GM13977 (cell line): ENCODE measurements around the gene BID.

Experiments
- DNase-seq: peaks from one replicate; pipeline ENCODE4 v3.0.0; 2012; ENCODE audit warnings: low spot score
- in situ Hi-C: fragments of 300-500 bp; cut with MboI; formaldehyde crosslinking; loops from one replicate; pipeline ENCODE4 v1.12.0; 2022; ENCODE audit warnings: low sequenced_read_pairs, low pct_unique_long_range_greater_than_20kb, mixed read lengths, inconsistent platforms; ENCODE audit not compliant: unreplicated experiment
- TF ChIP-seq, protein P1 (sequence below): IDR thresholded peaks from 2 replicates; pipeline ENCODE4 v1.5.1; 2012; ENCODE audit warnings: mild to moderate bottlenecking, control low read depth; ENCODE audit not compliant: insufficient read depth; ENCODE audit errors: extremely low read depth, missing control alignments

BID gene

DNA sequence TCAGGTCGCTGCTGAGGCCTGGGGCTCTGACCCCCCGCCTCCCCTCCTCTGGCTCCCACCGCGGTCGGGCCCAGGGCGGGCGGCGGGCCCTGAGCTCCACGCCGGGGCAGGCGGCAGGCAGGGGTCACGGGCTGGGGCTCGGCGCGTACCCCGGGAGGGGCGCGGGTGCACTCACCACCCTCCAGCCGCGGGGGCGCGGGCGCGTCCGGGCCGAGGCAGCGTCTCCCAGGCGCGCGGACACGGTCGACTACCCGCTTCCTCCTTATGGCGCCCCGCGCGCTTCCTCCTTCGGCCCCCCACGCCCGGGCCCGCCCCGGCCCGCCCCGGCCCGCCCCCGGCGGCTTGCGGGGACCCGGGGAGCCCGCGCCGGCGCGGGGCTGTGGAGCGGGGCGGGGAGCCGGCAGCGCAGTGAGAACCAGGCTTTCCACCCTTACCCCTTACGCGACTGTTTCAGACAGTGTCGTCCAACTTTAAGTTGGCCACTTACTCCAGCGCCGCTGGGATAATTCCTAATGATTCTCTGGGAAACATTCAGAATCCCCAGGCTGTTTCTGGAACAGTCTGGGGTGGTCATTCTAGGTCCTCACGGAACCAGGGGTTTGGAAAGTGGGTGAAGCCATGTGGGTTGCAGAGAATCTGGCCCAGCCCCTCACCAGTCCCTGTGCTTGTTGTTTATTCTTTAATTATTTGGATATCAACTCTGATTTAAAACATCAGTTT, at the start of gene BID:
TSS of gene BID (minus strand) at position 264 of the 720 bp plus-strand sequence. CDS start 24,353 bp downstream, outside the sequence.
- TF ChIP-seq, protein P1, sequence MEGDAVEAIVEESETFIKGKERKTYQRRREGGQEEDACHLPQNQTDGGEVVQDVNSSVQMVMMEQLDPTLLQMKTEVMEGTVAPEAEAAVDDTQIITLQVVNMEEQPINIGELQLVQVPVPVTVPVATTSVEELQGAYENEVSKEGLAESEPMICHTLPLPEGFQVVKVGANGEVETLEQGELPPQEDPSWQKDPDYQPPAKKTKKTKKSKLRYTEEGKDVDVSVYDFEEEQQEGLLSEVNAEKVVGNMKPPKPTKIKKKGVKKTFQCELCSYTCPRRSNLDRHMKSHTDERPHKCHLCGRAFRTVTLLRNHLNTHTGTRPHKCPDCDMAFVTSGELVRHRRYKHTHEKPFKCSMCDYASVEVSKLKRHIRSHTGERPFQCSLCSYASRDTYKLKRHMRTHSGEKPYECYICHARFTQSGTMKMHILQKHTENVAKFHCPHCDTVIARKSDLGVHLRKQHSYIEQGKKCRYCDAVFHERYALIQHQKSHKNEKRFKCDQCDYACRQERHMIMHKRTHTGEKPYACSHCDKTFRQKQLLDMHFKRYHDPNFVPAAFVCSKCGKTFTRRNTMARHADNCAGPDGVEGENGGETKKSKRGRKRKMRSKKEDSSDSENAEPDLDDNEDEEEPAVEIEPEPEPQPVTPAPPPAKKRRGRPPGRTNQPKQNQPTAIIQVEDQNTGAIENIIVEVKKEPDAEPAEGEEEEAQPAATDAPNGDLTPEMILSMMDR = no peak
- in situ Hi-C loops = no loop called here
- peak; percentile 79 for DNase-seq

DNA sequence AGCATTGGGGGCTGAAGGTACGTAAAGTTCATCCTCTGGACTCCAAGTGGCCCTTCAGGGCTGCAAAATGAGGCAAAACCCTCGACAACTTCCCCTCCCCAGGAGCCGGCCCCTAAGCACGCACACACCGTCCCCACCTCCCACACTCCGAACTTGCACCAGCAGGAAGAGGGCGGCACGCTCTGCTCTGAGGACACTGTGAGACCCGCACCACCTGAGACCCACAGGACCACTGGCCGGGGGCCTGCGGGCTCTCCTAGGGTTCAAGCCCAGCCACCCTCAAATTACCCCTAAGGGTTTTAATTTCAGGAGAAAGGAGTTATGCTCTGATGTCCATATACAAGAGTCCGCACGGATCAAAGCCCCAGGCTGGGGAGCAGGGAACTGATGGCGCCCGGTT, 49.7 kb upstream of the BID start:
- in situ Hi-C loops = no loop called here
- TF ChIP-seq, protein P1 = no peak
- no peak for DNase-seq

DNA sequence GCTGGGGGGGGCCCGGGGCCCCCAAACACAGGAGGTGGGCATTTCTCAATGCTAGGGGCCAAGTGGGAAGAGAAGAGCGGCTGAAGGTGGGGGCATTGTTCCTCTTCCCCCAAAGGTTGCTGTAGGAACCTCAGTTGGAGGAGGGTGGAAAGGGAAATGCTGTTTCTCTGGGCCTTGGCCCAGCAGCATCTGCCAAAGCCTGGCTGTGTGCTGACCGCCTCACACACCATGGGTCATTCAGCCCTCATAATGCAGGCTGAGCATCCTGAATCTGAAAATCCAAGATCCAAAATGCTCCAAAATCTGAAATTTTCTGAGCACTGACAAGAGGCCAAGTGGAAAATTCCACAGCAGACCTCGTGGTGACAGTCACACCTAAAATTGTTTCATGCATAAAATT, 49.0 kb upstream of the BID start:
- DNase-seq = no peak
- TF ChIP-seq, protein P1 = no peak
- in situ Hi-C loops = no loop called here

- no peak for DNase-seq
- TF ChIP-seq, protein P1 = no peak
- in situ Hi-C loops = no loop called here
Measured at GRCh38 chr22:17822087-17822486, 47.8 kb upstream of the BID start.

DNA sequence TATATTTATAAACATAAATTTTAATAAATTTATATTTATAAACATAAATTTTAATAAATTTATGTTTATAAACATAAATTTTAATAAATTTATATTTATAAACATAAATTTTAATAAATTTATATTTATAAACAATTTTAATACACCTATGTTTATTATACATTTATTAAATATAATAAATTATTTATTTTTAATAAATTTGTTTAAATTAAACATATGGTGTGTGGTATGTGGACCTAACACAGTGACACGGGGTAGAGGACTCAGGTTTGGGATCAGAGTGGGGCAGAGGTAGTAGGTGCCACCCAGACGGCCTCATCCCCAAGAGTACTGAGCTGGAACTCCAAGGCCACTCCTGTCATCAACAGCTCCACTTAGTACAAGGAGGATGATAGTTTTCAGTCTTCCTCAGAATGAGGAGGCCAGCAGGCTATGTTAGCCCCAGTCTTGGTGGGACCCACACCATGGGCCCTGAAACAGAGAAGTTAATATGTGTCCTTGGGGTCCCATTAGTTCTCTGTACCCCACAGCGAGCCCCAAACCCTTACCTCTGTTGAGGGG, 46.7 kb upstream of the BID start:
- TF ChIP-seq, protein P1 = no peak
- no peak for DNase-seq
- in situ Hi-C loops = no loop called here

GRCh38 chr22:17818649-17819048, 44.4 kb upstream of the BID start:
- TF ChIP-seq, protein P1 = no peak
- in situ Hi-C loops = no loop called here
- no peak for DNase-seq
